Loucy (cell line): ENCODE results near the gene WNT3.

Source experiments
- CTCF ChIP-seq: fragments of 200-600 bp; sonication (generic); conservative IDR thresholded peaks from 2 replicates; pipeline ENCODE4 v1.5.1; 2014; ENCODE audit warnings: mild to moderate bottlenecking, antibody characterized with exemption, low read length
- EZH2phosphoT487 ChIP-seq: fragments of 200-600 bp; IDR thresholded peaks from 2 replicates; pipeline ENCODE4 v1.6.1; 2018; ENCODE audit warnings: antibody characterized with exemption, mild to moderate bottlenecking, moderate library complexity, borderline replicate concordance

DNA sequence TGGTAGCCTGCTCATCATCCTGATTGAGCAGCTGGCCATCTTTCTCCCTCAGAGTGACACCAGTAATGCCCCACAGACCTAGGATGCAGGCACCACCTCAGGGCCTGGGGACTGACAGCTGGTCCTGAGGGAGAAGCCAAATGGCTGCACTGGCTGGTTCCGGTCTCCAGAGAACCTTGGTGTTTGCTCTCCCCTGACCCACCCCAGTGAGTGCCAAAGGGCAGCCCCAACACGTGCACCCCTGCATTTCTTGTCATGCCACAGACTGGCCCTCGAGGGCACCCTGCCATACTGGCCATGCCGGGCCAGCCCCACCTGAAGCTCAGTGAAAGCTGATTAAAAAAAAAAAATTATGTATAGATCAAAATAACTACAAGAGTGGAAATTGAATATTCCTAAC is 100.5 kb downstream of the WNT3 start:
- TF ChIP-seq CTCF (no peak), EZH2phosphoT487 (no peak)
